Measurements from ENCODE around the gene IPO13. TPM values are rescaled to one million over a fixed set of nuclear protein-coding genes. Genes with fewer than 3 reads are reported as not detected.

The IPO13 gene
- total RNA-seq, 1 donor from 2014 or later = 25.4 TPM

GRCh38 chr1:43949678-43950077, 2.9 kb downstream of the IPO13 start:
- DNase-seq = peak; percentile 85

GRCh38 chr1:43951021-43951985, 4.6 kb downstream of the IPO13 start:
- no peak for DNase-seq

GRCh38 chr1:43952731-43953346, 6.1 kb downstream of the IPO13 start:
- peak; percentile 68 for DNase-seq

- DNase-seq = no peak
Measured at GRCh38 chr1:43953361-43953760, 6.6 kb downstream of the IPO13 start.

- DNase-seq = no peak
Measured at GRCh38 chr1:43954036-43954435, 7.3 kb downstream of the IPO13 start.

DNA sequence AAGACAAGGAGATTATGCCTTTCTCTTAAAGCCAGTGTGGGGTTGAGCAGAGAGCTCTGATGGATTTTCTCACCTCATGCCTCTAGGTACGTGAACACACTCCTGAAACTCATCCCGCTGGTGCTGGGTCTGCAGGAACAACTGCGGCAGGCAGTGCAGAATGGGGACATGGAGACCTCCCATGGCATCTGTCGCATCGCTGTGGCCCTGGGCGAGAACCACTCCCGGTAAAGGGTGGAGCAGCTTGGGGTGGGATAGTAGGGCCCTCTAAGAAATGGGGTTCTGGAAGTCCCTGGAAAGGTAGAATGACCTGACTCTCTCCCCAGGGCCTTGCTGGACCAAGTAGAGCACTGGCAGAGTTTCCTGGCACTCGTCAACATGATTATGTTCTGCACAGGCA, 9.5 kb downstream of the IPO13 start:
- no peak for DNase-seq

DNA sequence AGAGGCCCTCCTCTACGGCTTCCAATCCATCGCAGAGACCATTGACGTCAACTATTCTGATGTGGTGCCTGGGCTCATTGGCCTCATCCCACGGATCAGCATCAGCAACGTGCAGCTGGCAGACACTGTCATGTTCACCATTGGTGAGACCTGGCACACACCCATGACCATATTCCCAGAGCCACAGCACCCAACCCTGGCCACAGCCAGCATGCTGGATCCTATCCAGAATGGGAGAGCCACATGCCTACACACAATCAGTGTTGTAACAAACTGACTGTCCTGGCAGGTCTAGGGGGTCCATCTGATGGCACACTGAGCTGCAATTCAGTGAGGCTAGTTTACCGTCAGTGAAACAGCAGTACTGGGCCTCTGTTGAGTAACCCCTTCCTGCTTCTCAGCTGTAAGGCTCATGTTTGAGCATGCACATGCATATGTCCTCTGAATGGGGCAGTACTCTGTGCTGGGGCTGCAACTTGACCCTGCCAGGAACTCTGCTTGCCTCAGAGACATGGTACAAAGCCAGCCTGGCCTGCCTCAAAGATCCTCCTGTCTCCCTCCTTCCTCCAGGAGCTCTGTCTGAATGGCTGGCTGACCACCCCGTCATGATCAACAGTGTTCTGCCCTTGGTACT, 10.8 kb downstream of the IPO13 start:
- no peak for DNase-seq

- DNase-seq = no peak
Measured at GRCh38 chr1:43958351-43959255, 11.9 kb downstream of the IPO13 start.

DNA sequence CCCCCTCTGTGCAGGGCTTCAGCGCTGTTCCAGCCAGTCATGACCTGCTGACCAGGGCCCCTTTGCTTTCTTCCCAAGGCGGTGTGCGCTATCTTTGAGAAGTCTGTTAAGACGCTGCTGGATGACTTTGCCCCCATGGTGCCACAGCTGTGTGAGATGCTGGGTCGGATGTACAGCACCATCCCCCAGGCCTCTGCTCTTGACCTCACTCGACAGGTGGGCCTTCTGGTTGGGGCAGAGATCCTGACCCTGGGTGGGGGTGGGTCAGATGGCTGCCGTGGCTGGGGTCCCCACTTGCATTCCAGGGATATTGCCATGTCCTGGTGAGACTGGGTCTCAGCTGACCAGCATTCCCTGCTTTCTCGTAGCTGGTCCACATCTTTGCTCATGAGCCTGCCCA, 14.0 kb downstream of the IPO13 start:
- DNase-seq = no peak

- DNase-seq = no peak
Measured at GRCh38 chr1:43961692-43962091, 14.9 kb downstream of the IPO13 start.

DNA sequence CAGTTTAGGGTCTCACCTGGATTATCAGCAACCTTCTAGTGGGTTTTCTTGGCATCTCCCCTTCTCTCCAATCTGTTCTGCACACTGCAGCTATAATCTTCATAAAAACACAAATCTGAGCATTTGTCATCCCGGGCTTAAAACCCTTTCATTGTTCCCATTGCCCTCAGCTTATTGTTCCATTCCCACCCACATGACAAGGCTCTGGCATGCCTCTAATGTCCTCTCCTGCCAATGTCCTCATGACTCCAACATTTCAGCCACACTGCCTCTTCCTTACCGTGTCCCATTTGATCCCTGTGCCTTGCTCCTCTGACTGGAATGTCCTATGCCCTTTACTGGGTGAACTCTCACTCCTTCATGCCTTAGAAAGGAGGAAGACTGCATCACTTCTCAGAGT, 15.6 kb downstream of the IPO13 start:
- DNase-seq = no peak

DNA sequence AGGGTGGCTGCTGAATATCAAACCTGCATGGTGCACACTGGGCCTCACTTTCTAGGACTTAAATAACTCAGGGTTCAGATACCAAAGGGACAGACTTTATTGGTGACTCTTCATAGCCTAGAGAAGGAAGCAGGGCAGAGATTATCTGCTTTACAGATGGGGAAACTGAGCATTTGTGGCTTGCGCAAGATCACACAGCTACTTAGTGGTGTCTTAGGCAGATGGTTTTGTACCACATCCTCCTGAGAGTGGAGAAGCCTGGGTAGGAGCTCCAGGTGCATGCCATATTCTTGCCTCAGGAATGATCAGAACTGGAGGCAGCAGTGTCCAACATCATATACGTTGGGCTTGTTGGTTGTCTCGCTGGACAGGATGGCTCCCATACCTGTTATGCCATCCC, 16.3 kb downstream of the IPO13 start:
- DNase-seq = no peak

GRCh38 chr1:43963890-43964289, 17.1 kb downstream of the IPO13 start:
- DNase-seq = no peak

GRCh38 chr1:43965316-43965715, 18.6 kb downstream of the IPO13 start:
- DNase-seq = no peak

DNA sequence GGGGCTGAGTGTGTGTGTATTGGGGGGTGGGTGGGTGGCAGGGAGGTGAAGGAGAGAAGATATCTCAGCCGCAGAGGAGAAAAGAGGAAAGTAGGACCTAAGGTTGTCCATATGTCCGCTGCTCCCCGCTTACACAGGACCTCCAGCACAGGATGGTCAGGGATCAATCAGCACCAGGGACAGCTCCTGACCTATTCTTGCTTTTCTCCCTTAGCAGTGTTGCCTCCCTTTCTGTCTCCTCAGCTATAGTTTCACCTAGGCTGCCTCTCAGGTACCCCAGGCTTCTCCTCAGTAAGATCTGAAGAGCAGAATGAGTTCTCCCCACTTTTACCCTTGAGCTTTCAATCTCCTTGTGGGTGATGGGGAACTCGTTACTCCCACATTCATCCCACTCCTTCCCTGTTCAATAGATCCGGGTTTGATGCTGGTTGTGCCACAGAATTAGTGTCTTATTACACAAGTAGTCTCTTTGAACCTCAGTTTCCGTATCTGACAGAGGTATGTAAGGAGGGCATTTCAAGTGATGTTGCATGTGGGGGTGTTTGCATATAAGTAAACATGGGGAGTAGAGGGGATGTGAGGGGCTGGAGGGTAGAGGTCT, 21.7 kb downstream of the IPO13 start:
- DNase-seq = peak; percentile 63

DNA sequence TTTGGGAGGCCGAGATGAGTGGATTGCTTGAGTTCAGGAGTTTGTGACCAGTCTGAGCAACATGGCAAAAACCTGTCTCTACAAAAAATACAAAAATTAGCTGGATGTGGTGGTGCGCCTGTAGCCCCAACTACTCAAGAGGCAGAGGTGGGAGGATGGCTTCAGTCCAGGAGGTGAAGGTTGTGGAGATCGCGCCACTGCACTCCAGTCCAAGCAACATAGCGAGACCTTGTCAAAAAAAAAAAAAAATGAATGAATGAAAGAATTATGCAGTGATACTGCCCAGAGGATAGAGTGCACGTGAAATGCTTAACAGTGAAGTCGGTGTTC, 22.6 kb downstream of the IPO13 start:
- no peak for DNase-seq

DNA sequence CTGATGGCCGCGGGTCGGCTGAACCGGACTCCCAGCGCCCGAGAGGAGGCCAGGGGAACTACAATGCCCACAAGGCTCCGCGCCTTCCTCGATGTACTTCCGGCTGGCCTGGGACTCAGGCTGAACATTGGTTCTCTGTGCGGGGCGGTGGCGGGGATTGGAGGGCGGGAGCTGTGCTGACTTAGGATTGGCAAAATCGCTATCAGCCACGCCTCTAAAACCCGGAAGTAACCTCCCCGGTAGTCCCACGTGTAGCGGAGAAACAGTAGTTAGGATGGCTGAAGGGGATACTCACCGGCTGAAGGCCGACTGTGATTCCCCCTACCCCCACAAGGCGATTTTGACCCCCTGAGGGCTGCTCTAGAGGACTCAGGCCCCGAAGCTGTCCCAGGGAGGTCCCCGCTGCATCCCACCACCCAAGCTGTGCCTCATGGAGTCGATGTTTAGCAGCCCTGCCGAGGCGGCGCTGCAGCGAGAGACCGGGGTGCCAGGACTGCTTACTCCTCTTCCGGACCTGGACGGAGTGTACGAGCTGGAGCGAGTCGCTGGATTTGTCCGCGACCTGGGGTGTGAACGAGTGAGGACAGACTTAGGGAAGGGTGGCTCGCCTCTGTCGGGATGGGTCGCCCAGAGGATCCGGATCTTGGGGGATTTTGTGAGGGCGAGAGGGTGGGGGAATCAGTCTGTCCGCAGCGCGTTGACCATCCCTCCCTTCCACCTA, 23.2 kb downstream of the IPO13 start, which contains the start of gene DPH2:
TSS of gene DPH2 (plus strand) at position 265 of the 721 bp plus-strand sequence. CDS start at position 431, 166 bp downstream.
- DNase-seq = peak; percentile 99

GRCh38 chr1:43970502-43970901, 23.8 kb downstream of the IPO13 start:
- DNase-seq = no peak

DNA sequence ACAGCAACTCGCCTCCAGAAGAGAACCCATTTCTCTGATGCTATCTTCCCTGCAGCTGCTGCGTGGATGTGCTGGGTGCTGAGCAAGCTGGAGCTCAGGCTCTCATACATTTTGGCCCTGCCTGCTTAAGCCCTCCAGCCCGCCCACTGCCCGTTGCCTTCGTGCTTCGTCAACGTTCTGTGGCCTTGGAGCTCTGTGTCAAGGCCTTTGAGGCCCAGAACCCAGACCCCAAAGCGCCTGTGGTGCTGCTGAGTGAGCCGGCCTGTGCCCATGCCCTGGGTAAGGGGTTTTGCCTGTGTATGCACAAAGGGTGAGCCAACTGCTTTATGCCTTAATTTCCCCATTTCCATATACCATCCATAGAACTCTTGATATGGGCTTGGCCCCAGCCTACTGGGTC, 24.2 kb downstream of the IPO13 start:
- DNase-seq = no peak

GRCh38 chr1:43971336-43971980, 24.7 kb downstream of the IPO13 start:
- DNase-seq = no peak

Data from tongue (tissue), 2 donors.